HepG2 (cell line): ENCODE data around the gene WDR37. TPM values are rescaled to one million over a fixed set of nuclear protein-coding genes. Genes with fewer than 3 reads are reported as not detected.

Experiments
- ATAC-seq: fragments of 200-7000 bp; cut with Tn5 transposase; 3 replicates; pipeline ENCODE4 v1.9.1; 2020; ENCODE audit warnings: mild to moderate bottlenecking, moderate library complexity
- Bru-seq: library from RNA; stranded (reverse); fragments of 400-500 nt; gene quantifications from one replicate; lab custom pipeline; 2021; lab: Mats Ljungman, UMichigan
- BruChase-seq, 2 experiments: library from RNA; stranded (reverse); fragments of 400-500 nt; gene quantifications; one replicate each; lab custom pipeline; 2021; lab: Mats Ljungman, UMichigan
- BruUV-seq: library from RNA; stranded (reverse); fragments of 400-500 nt; replicated peaks from 2 replicates; lab custom pipeline; 2021; lab: Mats Ljungman, UMichigan
- CTCF ChIA-PET: fragments of 300-600 bp; formaldehyde crosslinking; extraction: SDS; loops from one replicate; lab custom pipeline; 2021; ENCODE audit warnings: low total read pairs, inconsistent platforms, low intra/inter-chr PET ratio; lab: Yijun Ruan, JAX
- POLR2A ChIA-PET: fragments of 350-600 bp; sonication (Branson Sonifier 250); formaldehyde crosslinking; loops from one replicate; lab custom pipeline; 2020; ENCODE audit warnings: antibody characterized with exemption, inconsistent platforms; lab: Yijun Ruan, JAX
- DNase-seq: peaks from one replicate; pipeline ENCODE4 v3.0.0-alpha.2; 2015; ENCODE audit warnings: low spot score
- FAIRE-seq: peaks from 3 replicates; lab custom pipeline; 2011; peaks lifted over from hg19 to GRCh38; lab: Jason Lieb, UNC
- H2AFZ ChIP-seq: one replicate; pipeline ENCODE4 v1.6.1; 2011; ENCODE audit warnings: low read length, inconsistent platforms
- H3K27ac ChIP-seq: fragments of 300-600 bp; 3 replicates; pipeline ENCODE4 v1.8.0; 2011; ENCODE audit warnings: mixed run types, mild to moderate bottlenecking, mixed read lengths, low read length, inconsistent platforms; ENCODE audit not compliant: insufficient read depth; ENCODE audit errors: extremely low read length
- H3K27me3 ChIP-seq, 2 experiments: fragments of 200-600 bp in 1 of 2; 2 replicates in 1 of 2; 3 replicates in 1 of 2; pipeline versions ENCODE4 v1.6.0 to v1.8.0; 2011; ENCODE audit warnings: low read length in 2 of 2, mild to moderate bottlenecking in 2 of 2, moderate library complexity in 2 of 2, inconsistent platforms in 1 of 2; ENCODE audit not compliant: insufficient read depth in 2 of 2, control insufficient read depth in 1 of 2
- H3K36me3 ChIP-seq, 2 experiments: fragments of 200-600 bp in 1 of 2; replicated peaks in 1 of 2; 2 replicates in 1 of 2; 3 replicates in 1 of 2; pipeline versions ENCODE4 v1.5.1 to v1.8.0; 2011; ENCODE audit warnings: low read length in 2 of 2, inconsistent platforms in 1 of 2; ENCODE audit not compliant: insufficient read depth in 2 of 2, control insufficient read depth in 1 of 2
- H3K4me1 ChIP-seq: 2 replicates; pipeline ENCODE4 v1.5.1; 2012; ENCODE audit warnings: low read length, inconsistent platforms; ENCODE audit not compliant: insufficient read depth
- H3K4me2 ChIP-seq: 2 replicates; pipeline ENCODE4 v1.6.0; 2011; ENCODE audit warnings: low read depth, low read length, inconsistent platforms
- H3K4me3 ChIP-seq, 3 experiments: fragments of 200-600 bp in 1 of 3; sonication (generic), shearing (Covaris generic) in 1 of 3; replicated peaks in 1 of 3; 2 replicates each; pipeline ENCODE4 v1.5.1; 2011 to 2016; ENCODE audit warnings: low read length in 3 of 3, inconsistent platforms in 2 of 3, low read depth in 2 of 3, mild to moderate bottlenecking in 2 of 3, control low read depth in 1 of 3, mixed read lengths in 1 of 3; ENCODE audit not compliant: insufficient read depth in 1 of 3
- H3K79me2 ChIP-seq: one replicate; pipeline ENCODE4 v1.6.1; 2011; ENCODE audit warnings: low read length, inconsistent platforms; ENCODE audit not compliant: insufficient read depth
- H3K9ac ChIP-seq: 2 replicates; pipeline ENCODE4 v1.6.0; 2011; ENCODE audit warnings: mild to moderate bottlenecking, low read depth, low read length, inconsistent platforms; ENCODE audit not compliant: insufficient read depth
- H3K9me3 ChIP-seq: 2 replicates; pipeline ENCODE4 v1.5.1; 2012; ENCODE audit warnings: mild to moderate bottlenecking, low read length
- H4K20me1 ChIP-seq: 2 replicates; pipeline ENCODE4 v1.6.0; 2011; ENCODE audit warnings: inconsistent platforms, mild to moderate bottlenecking, low read length, moderate library complexity; ENCODE audit not compliant: insufficient read depth
- ARHGAP35 ChIP-seq: sonication (generic); formaldehyde crosslinking; IDR thresholded peaks from 2 replicates; pipeline ENCODE4 v1.9.0; 2022; ENCODE audit warnings: mild to moderate bottlenecking, inconsistent platforms, moderate library complexity, missing genetic modification reagents, borderline replicate concordance
- BATF2 ChIP-seq: sonication (generic); formaldehyde crosslinking; IDR thresholded peaks from 2 replicates; pipeline ENCODE4 v1.8.0; 2022; ENCODE audit warnings: mild to moderate bottlenecking, missing genetic modification reagents, moderate library complexity
- BRCA1 ChIP-seq: sonication (generic); formaldehyde crosslinking; IDR thresholded peaks from 2 replicates; pipeline ENCODE4 v1.4.0; 2020; ENCODE audit warnings: missing genetic modification reagents
- CENPT ChIP-seq: sonication (generic); formaldehyde crosslinking; IDR thresholded peaks from 2 replicates; pipeline ENCODE4 v1.8.0; 2022; ENCODE audit warnings: low read depth, mild to moderate bottlenecking, moderate library complexity, missing genetic modification reagents
- ELF3 ChIP-seq: IDR thresholded peaks from 2 replicates; pipeline ENCODE4 v1.6.1; 2016; ENCODE audit warnings: missing genetic modification reagents, missing compliant biosample characterization
- NONO ChIP-seq, 2 experiments: fragments of 450-650 bp in 1 of 2; sonication (generic) in 1 of 2; formaldehyde crosslinking in 1 of 2; IDR thresholded peaks in 1 of 2; conservative IDR thresholded peaks in 1 of 2; 2 replicates each; pipeline versions ENCODE4 v1.6.1 to v1.8.0; 2017 to 2022; ENCODE audit warnings: mild to moderate bottlenecking in 1 of 2, missing genetic modification reagents in 1 of 2, moderate library complexity in 1 of 2
- TMF1 ChIP-seq: sonication (generic); formaldehyde crosslinking; IDR thresholded peaks from 2 replicates; pipeline ENCODE4 v1.8.1; 2022; ENCODE audit warnings: low read depth, missing genetic modification reagents
- ZGPAT ChIP-seq: IDR thresholded peaks from 2 replicates; pipeline ENCODE4 v1.6.1; 2016; ENCODE audit warnings: mild to moderate bottlenecking
- ZNF10 ChIP-seq: sonication (generic); formaldehyde crosslinking; IDR thresholded peaks from 2 replicates; pipeline ENCODE4 v1.4.0; 2020; ENCODE audit warnings: mild to moderate bottlenecking, low read depth, missing genetic modification reagents, borderline replicate concordance
- ZNF275 ChIP-seq: sonication (generic); formaldehyde crosslinking; IDR thresholded peaks from 2 replicates; pipeline ENCODE4 v1.8.0; 2022; ENCODE audit warnings: missing genetic modification reagents, mild to moderate bottlenecking, inconsistent platforms, borderline replicate concordance
- ZNF543 ChIP-seq: sonication (generic); formaldehyde crosslinking; IDR thresholded peaks from 2 replicates; pipeline ENCODE4 v1.4.0; 2020; ENCODE audit warnings: mild to moderate bottlenecking, missing genetic modification reagents
- ZNF83 ChIP-seq: sonication (generic); formaldehyde crosslinking; IDR thresholded peaks from 2 replicates; pipeline ENCODE4 v1.4.0; 2020; ENCODE audit warnings: missing genetic modification reagents, mild to moderate bottlenecking, borderline replicate concordance
- ZSCAN30 ChIP-seq: sonication (generic); formaldehyde crosslinking; IDR thresholded peaks from 2 replicates; pipeline ENCODE4 v1.5.0; 2020; ENCODE audit warnings: mild to moderate bottlenecking, missing genetic modification reagents
- WGBS: methylation state at CpG from one replicate; pipeline ENCODE4 v1.1.6; 2017; ENCODE audit warnings: low lambda C conversion rate; 5-methylcytosine and 5-hydroxymethylcytosine counted together
- in situ Hi-C: cut with HindIII; loops from 2 replicates; pipeline ENCODE4 v1.10.0; 2017; ENCODE audit warnings: low pct_unique_long_range_greater_than_20kb; ENCODE audit not compliant: extremely low pct_ligation_motif_present
- intact Hi-C: fragments of 100-400 bp; cut with micrococcal nuclease; formaldehyde crosslinking; loops from one replicate; pipeline ENCODE4 v1.10.0; 2022; ENCODE audit not compliant: unreplicated experiment
- long read RNA-seq, 2 experiments: library from RNA in 1 of 2; library from polyadenylated mRNA in 1 of 2; stranded (forward) in 1 of 2; unstranded in 1 of 2; transcript quantifications; one replicate each; pipeline ENCODE4 v2.0.0, GENCODE V29; 2019 to 2022
- polyA minus RNA-seq, 3 experiments: library from RNA; depleted of rRNA, polyadenylated mRNA; stranded (reverse); fragments of >200 nt; gene quantifications; 2 replicates each; pipeline ENCODE4 v1.2.3, GENCODE V29; 2011; ENCODE audit warnings: low replicate concordance in 1 of 3
- polyA plus RNA-seq, 8 experiments: library from polyadenylated mRNA; depleted of rRNA in 3 of 8; stranded (reverse) in 7 of 8; unstranded in 1 of 8; fragments of >200 nt; fragmentation: Illumina TruSeq in 4 of 8; extraction: Trizol in 4 of 8; gene quantifications; 2 replicates each; pipeline versions ENCODE4 v1.2.1 to v1.2.3, GENCODE V29; 2011 to 2016; ENCODE audit warnings: low read depth in 4 of 8, missing spikeins in 1 of 8, mixed read lengths in 1 of 8; ENCODE audit not compliant: insufficient read depth in 1 of 8
- total RNA-seq, 5 experiments: library from RNA; depleted of rRNA; stranded (reverse); fragments of >200 nt; fragmentation: Illumina TruSeq; extraction: Trizol; gene quantifications; 2 replicates each; pipeline ENCODE4 v1.2.3, GENCODE V29; 2016; ENCODE audit warnings: low read depth in 1 of 5

WDR37 gene
- total RNA-seq (2016; rRNA removed; fragmentation: Illumina TruSeq; extraction: Trizol) = 5.4 and 5.9 TPM in 2 replicates
- total RNA-seq (2016; cell fraction: cytosol; rRNA removed; fragmentation: Illumina TruSeq; extraction: Trizol; ENCODE audit: low read depth) = 14.4 and 16.4 TPM in 2 replicates
- total RNA-seq (2016; cell fraction: insoluble cytoplasmic fraction; rRNA removed; fragmentation: Illumina TruSeq; extraction: Trizol) = 4.7 and 6.1 TPM in 2 replicates
- total RNA-seq (2016; cell fraction: membrane; rRNA removed; fragmentation: Illumina TruSeq; extraction: Trizol) = 8.1 and 8.5 TPM in 2 replicates
- 7.7 and 7.8 TPM in 2 replicates for total RNA-seq (2016; cell fraction: nucleus; rRNA removed; fragmentation: Illumina TruSeq; extraction: Trizol)
- polyA plus RNA-seq (2011; rRNA removed) = 7.5 and 8.6 TPM in 2 replicates
- polyA plus RNA-seq (2011; cell fraction: cytosol; rRNA removed) = 5.3 TPM in 2 replicates
- polyA plus RNA-seq (2011; cell fraction: nucleus; rRNA removed) = 19.8 and 22.5 TPM in 2 replicates
- 6.1 and 6.9 TPM in 2 replicates for polyA plus RNA-seq (2012)
- 0.37 and 0.41 TPM in 2 replicates for polyA plus RNA-seq (2016; cell fraction: cytosol; fragmentation: Illumina TruSeq; extraction: Trizol; ENCODE audit: low read depth)
- 4.6 and 5.8 TPM in 2 replicates for polyA plus RNA-seq (2016; cell fraction: insoluble cytoplasmic fraction; fragmentation: Illumina TruSeq; extraction: Trizol; ENCODE audit: low read depth)
- 1.1 and 1.2 TPM in 2 replicates for polyA plus RNA-seq (2016; cell fraction: membrane; fragmentation: Illumina TruSeq; extraction: Trizol; ENCODE audit: low read depth)
- polyA plus RNA-seq (2016; cell fraction: nucleus; fragmentation: Illumina TruSeq; extraction: Trizol; ENCODE audit: insufficient read depth, low read depth) = 16.0 TPM in 2 replicates
- 39.9 and 41.7 TPM in 2 replicates for polyA minus RNA-seq (2011; rRNA and poly(A)+ RNA removed; ENCODE audit: low replicate concordance)
- 7.3 and 13.4 TPM in 2 replicates for polyA minus RNA-seq (2011; cell fraction: cytosol; rRNA and poly(A)+ RNA removed)
- polyA minus RNA-seq (2011; cell fraction: nucleus; rRNA and poly(A)+ RNA removed) = 16.2 and 17.1 TPM in 2 replicates
- percentile 63 among the genes with signal in this experiment for Bru-seq, nascent RNA
- percentile 63 among the genes with signal in this experiment for BruChase-seq, experiment 1, labeled RNA remaining after a 6-hour chase
- BruChase-seq, experiment 2, labeled RNA remaining after a 2-hour chase = percentile 63 among the genes with signal in this experiment
- long read RNA-seq, experiment 1, full-length matches to known transcripts = 1 of 8 reads
- long read RNA-seq, experiment 1, partial matches to known transcripts = 1 of 8 reads
- long read RNA-seq, experiment 1, other reads (novel, unspliced or antisense) = 6 of 8 reads
- long read RNA-seq, experiment 2, full-length matches to known transcripts = 1 of 18 reads
- long read RNA-seq, experiment 2, partial matches to known transcripts = 0 of 18 reads
- long read RNA-seq, experiment 2, other reads (novel, unspliced or antisense) = 17 of 18 reads

GRCh38 chr10:1056326-1057105, at the start of gene WDR37:
TSS of gene WDR37 (plus strand) at chr10:1056385. CDS start at chr10:1072156, 15,771 bp downstream.
- 0% methylated on average over 9 of the region's 87 CpGs for WGBS
- in situ Hi-C loops = no loop called here
- FAIRE-seq = no peak
- peak; percentile 96 for ATAC-seq
- H2AFZ ChIP-seq = no peak within 1 kb of the TSS
- CTCF ChIA-PET = no interaction called here
- H3K9ac ChIP-seq = peak within 1 kb of the TSS; percentile 87
- H3K27me3 ChIP-seq = no peaks in the 10 kb centered on the region
- no TSS peak for BruUV-seq
- POLR2A ChIA-PET = interaction anchor here (0.9 kb wide), 1 partner anchor 70 kb away, joined by 3 read pairs; no protein-coding TSS in a partner anchor
- peak within 1 kb of the TSS; percentile 80 to 100 (median 99) for H3K4me3 ChIP-seq
- peaks cover 92% of the 10 kb centered on the region for H3K79me2 ChIP-seq
- H3K4me2 ChIP-seq = peak within 1 kb of the TSS; percentile 81
- DNase-seq = peak; percentile 72
- peaks cover 3 to 25% of the 10 kb centered on the region in 2 experiments; a peak in 3 of 5 replicates for H3K36me3 ChIP-seq
- H4K20me1 ChIP-seq = peaks cover 9% of the 10 kb centered on the region
- H3K4me1 ChIP-seq = peaks cover 54% of the 10 kb centered on the region
- intact Hi-C loops = no loop called here
- H3K27ac ChIP-seq = peak within 1 kb of the TSS; percentile 80
- no peaks in the 10 kb centered on the region for H3K9me3 ChIP-seq
- peak; percentile 46; the same call in 1 of the 2 replicates for TF ChIP-seq ELF3
- TF ChIP-seq ZNF275 = peak; percentile 81
- no peak for TF ChIP-seq NONO (IDR thresholded peaks at IDR 0.05)
- TF ChIP-seq NONO (CRISPR knock-in tag; conservative IDR thresholded peaks at IDR 0.05) = peak; percentile 54
- TF ChIP-seq ZNF10 (CRISPR knock-in tag) = no peak
- 0 out of 2 replicates have a peak, but pooled peaks have one; percentile 36 for TF ChIP-seq BRCA1 (CRISPR knock-in tag)
- TF ChIP-seq TMF1 (CRISPR knock-in tag) = no peak
- TF ChIP-seq ZSCAN30 = no peak
- TF ChIP-seq ARHGAP35 = peak; percentile 2; the same call in 1 of the 2 replicates
- no peak for TF ChIP-seq CENPT
- peak; percentile 47; the same call in 1 of the 2 replicates for TF ChIP-seq ZNF543
- TF ChIP-seq ZNF83 (CRISPR knock-in tag) = no peak
- TF ChIP-seq ZGPAT = peak; percentile 77
- peak; percentile 69; the same call in 1 of the 2 replicates for TF ChIP-seq BATF2 (CRISPR knock-in tag)
